GM21528 (cell line): ENCODE data around the gene ANKS1B.
"Not testable (repeated sequence)": the region's sequence is repeated elsewhere in the genome, so short reads cannot be mapped to it uniquely, and the experiment has no call there.

Experiments
- ATAC-seq: cut with Tn5 transposase; IDR thresholded peaks from one replicate; pipeline ENCODE4 v1.9.1; 2021; ENCODE audit warnings: mild to moderate bottlenecking, moderate library complexity; ENCODE audit not compliant: unreplicated experiment, low FRiP score

ANKS1B gene

DNA sequence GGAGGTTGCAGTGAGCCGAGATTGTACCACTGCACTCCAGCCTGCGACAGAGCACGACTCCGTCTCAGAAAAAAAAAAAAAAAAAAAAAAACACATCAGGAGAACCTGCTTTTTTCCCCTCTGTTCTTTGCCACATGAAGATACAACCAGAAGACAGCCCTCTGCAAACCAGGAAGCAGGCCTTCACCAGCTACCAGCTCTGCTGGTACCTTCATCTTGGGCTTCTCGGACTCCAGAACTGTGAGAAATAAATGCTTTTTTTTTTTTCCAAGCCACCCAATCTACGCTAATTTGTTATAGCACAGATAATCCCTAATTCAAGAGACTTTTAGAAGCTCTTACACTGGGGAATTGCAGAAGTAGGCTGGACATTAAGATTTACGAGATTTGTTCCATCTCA lies 216.0 kb downstream of the ANKS1B start:
- ATAC-seq = no peak

DNA sequence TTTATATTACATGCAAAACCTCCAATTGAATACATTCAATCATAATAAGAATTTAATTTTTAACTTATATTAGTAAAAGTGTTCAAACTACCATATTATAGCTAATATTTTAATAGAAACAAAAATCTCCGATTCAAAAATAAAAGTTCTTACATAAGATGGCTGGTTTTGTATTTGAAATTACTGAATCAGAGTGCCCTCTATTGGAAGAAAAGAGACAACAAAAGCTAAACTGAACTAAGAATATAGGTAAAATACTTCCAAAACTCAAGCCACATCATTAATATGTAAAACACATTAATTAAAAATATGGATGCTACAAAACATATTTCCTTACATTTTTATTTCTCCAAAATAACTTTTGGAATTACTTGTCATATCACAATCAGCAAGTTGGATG lies 216.9 kb downstream of the ANKS1B start:
- ATAC-seq = no peak

DNA sequence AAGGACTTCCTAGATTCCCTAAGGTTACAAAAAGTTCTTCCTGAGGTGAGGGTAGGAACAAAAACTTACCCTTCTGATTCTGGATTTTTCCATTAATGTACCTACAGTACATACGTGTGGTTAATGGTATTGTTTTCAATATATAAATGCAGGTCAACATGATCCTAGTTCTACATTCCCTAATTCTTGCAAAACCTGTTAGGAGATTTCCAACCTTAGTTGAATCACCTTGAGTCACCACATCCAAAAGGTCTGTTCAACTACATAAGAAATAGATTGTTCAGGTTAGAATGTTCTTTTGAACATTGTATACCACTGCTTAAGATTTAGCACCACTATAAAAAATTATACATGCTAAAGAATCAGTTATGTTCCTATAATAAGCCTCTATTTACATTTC lies 218.3 kb downstream of the ANKS1B start:
- ATAC-seq = no peak

DNA sequence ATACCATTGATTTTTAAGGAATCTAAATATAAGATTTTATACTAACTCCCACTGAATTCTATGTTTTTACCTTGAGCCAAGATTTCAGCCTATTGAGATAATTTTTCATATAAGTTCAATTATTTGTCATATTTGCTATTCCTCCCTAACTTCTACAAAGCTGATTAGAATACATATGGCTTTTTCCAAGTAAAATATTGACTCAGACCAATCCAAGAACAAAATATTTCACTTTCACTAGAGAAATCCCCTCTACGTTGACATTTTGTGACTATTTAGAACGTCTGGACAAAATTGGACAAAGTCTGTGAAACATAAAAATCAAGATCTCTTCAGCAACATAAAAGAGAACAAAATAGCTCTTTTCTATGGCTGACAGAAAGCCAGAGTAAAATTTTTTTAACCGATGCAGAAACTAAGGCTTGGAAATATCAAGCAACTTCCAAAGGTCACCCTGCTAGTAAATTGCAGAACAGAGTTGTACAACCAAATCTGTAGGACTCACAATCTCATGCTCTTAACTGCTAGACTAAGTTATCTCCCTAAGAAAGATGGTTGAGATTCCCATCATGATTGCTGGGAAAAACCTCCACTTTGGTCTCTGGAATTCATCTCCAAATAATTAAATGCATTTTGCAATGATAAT lies 219.1 kb downstream of the ANKS1B start:
- ATAC-seq = no peak

DNA sequence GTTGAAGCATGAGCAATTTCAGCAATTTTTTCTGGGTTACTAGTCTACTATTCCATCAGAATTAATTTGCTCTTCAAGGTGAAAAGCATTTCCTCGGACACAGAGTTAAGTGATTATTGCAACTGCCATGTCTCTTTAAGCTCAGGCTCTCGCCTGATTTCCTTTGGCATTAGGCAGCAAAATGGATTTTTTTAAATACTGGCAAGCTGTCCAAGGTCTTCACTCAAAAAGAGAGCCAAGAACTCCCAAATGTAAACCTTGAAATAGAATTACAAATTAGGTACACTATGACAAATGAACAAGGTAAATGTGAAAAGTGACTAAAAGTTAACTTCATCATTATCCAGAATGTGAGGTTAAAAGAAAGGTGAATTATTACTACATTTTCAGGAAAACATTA lies 225.3 kb downstream of the ANKS1B start:
- no peak for ATAC-seq

DNA sequence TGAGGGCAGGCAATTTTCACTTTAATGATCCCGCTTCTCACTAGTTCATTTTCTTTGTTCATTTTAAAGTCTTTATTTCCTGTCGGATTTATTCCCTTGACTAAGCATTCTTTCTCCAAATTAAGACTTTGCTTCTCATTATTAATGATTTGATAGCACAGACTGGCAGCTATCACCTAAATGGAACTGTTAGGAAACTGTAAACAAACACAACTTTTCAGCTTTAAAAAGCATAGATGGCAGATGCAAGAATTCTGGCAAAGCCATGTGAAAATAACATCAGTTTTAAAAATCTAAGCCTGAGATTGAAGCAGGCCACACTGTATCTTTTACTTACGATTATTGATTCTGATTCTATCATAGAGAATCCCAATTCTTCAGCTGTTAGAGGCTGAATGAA lies 225.7 kb downstream of the ANKS1B start:
- no peak for ATAC-seq

DNA sequence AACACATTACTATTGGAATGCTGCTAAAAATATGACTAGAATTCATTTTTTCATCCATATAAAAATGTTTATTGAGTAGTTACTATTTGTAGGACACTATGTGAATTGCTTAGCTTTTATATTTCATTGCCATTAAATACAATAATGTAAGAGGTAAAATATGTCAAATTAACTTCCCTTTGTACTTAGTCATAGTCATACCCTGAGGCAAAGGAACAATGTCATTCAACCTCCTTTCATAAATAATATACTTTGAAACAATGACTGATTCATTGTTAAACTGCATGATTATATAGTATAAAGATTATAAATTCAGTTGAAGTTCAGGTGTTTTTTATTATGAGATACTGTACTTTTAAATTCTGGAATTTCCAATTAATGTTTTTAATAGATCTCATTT lies 232.0 kb downstream of the ANKS1B start:
- no peak for ATAC-seq

DNA sequence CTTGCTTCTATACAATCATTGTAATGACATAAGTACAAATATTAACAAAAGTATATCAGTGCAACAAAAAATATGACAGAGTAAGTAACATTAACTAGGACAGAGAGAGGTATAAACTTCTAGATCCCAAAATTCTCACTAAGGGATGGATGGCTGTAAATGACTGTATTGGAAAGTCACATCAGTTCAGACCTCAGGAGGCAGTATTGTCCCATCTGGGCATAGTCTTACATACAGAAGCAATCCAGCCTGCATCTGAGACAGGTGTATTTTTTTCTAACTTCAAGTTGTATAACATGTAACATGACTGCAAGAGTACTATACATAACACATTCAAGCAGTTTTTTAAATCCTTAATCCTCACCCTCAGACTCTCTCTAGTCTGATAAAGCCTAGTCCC lies 238.2 kb downstream of the ANKS1B start:
- no peak for ATAC-seq

DNA sequence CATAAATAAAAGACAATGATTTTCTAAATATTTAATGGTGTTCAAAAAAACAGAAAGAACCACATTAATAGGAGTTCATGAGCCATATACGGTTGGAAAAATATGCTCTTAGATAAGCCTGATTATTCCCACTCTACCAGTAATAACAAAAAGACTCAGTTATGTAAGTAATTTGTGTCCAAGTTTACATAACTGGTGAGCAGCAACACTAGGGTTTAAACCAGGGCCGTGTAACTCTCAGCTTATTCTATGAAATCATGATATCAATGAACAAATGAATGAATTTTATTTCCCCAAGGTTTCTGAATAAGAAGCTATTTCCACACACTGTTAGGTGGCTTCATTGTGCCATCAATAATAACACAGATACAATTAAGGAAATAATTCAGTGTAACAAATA lies 238.8 kb downstream of the ANKS1B start:
- ATAC-seq = no peak

DNA sequence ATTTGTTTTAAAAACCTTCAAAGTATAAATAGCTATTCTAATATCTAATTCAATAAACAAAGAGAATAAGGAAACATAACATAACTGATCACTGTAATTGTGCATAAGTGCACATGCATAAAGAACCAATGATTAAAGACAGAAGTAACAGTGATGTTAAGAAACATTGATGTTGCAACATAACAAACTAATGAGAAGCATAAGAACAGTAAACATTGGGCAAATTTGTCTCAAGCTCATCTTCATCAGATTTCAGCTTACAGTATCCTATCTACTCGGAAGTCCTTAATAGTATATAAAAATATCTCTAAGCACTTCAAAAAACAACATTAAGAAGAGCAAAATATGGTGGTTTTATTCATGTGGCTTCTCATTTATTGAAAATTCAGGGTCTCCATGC lies 239.6 kb downstream of the ANKS1B start:
- no peak for ATAC-seq

DNA sequence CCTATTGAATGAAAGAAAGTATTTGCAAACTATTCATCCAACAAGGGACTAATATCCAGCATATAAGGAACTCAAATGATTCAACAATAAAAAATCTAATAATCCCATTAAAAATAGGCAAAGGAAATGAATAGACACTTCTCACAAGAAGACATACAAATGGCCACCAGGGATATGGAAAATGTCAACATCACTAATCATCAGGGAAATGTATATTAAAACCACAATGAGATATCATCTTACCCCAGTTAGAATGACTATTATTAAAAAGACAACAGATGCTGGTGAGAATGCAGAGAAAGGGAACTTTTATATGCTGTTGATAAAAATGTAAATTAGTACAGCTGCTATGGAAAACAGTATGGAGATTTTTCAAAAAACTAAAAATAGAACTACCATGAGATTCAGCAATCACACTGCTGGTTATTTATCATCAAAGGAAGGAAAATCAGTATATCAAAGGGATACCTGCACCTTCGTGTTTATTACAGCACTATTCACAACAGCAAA lies 247.9 kb downstream of the ANKS1B start:
- ATAC-seq = no peak

DNA sequence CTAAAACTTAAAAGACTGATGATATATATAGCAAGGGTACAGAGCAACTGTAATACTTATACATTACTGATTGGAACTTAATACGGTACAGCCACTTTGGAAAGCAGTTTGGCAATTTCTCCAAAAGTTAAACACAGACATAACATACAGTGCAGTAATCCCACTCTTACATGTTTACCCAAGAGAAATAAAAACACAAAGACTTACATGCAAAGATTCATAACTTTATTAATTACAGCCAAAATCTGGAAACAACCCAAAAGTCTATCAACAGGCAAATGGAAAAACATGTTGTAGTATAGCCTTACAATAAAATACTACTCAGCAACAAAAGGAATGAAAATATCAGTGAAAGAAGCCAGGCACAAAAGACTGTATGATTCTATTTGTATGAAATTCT lies 252.6 kb downstream of the ANKS1B start:
- no peak for ATAC-seq

DNA sequence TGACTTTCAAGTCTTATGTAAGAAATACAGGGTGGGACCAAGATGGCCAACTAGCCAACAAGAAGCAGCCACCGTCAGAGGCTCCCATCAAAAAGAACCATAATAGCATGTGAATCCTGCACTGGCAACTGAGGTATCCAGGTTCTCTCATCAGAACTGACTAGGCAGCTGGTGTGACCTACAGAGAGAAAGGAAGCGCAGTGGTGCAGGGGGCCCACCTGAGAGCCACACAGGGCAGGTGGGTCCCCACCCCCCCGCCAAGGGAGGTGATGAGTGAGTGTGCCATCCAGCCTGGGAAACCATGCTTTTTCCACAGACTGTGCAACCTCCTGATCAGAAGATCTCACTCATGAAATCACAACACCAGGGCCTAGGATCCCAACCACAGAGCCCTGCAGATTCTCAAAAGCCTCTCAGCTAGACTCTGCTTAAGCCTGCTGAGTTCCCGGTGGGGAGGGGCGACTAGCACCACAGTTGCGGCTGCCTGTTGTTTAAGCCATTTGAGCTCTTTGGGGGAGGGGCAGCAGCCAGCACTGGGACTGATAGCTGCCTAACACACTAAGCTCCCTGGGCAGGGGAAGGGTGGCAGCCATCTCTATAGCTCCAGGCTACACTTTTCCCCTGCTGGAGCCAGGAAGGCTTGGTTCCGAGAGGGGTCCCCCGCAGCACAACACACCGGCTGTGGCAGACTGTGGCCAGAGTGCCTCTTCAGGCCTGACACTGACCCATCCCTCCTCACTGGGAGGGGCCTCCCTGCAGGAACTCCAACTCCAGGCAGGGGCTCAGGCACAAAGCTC lies 261.8 kb downstream of the ANKS1B start:
- ATAC-seq = no peak

DNA sequence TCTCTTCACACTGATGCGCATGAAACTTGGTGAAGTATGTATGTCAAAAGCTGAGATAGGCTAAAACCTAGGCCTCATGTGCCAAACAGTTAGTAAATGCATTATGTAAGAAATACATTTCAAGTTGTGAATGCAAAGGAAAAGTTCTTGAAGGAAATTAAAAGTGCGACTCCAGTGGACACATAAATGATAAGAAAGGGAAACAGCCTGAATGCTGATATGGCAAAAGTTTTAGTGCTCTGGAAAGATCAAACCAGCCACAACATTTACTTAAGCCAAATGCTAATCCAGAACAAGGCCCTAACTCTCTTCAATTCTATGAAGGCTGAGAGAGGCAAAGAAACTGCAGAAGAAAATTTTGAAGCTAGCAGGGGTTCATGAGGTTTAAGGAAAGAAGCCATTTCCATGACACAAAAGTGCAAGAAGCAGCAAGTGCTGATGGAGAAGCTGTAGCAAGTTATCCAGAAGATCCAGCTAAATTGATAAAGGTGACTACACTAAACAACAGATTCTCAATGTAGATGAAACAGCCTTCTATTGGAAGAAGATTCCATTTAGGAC lies 262.9 kb downstream of the ANKS1B start:
- no peak for ATAC-seq

DNA sequence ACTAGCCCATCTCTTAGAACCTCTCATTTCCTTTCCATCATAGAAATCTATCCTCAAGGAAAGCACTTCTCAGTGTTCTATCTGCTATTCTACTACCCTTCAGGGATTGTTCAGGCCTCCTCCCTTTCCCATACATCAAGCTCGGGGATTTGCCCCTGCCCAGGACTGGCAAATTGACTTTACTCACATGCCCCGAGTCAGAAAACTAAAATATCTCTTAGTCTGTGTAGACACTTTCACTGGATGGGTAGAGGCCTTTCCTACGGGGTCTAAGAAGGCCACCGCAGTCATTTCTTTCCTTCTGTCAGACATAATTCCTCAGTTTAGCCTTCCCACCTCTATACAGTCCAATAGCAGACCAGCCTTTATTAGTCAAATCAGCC lies 264.7 kb downstream of the ANKS1B start:
- ATAC-seq = not testable (repeated sequence)

DNA sequence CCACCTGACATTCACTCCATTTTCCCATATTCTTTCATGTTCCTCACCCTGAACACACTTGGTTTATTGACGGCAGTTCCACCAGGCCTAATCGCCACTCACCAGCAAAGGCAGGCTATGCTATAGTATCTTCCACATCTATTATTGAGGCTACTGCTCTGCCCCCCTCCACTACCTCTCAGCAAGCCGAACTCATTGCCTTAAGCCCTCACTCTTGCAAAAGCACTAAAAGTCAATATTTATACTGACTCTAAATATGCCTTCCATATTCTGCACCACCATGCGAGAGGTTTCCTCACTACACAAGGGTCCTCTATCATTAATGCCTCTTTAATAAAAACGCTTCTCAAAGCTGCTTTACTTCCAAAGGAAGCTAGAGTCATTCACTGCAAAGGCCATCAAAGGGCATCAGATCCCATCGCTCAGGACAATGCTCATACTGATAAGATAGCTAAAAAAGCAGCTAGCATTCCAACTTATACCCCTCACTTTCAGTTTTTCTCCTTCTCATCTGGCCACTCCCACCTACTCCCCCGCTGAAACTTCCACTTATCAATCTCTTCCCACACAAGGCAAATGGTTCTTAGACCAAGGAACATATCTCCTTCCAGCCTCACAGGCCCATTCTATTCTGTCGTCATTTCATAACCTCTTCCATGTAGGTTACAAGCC lies 265.2 kb downstream of the ANKS1B start:
- not testable (repeated sequence) for ATAC-seq

DNA sequence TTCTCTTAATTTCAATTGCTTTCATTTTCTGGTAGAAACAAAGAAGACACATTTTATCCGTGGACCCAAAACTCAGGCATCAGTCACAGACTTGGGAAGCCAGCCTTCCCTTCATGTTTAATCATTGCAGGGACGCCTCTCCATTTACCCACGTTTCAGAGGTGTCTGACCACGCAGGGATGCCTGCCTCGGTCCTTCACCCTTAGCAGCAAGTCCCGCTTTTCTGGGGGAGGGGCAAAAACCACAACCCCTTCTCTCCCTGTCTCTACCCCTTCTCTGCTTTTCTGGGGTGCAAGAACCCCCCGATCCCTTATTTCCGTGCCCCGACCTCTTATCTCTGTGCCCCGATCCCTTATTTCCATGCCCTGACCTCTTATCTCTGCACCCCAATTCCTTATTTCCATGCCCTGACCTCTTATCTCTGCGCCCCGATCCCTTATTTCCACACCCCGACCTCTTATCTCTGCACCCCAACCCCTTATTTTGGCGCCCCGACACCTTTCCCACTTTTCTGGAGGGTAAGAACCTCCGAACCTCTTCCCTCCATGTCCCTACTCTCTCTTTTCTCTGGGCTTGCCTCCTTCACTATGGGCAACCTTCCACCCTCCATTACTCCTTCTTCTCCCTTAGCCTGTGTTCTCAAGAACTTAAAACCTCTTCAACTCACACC lies 268.8 kb downstream of the ANKS1B start:
- not testable (repeated sequence) for ATAC-seq

DNA sequence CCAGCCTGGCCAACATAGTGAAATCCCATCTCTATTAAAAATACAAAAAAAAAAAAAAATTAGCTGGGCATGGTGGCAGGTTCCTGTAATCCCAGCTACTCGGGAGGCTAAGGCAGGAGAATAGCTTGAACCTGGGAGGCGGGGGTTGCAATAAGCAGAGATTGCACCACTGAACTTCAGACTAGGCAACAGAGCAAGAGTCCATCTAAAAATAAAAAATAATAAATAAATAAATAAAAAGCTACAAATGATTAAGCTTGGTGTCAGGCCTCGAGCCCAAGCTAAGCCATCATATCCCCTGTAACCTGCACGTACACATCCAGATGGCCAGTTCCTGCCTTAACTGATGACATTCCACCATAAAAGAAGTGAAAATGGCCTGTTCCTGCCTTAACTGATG lies 269.8 kb downstream of the ANKS1B start:
- not testable (repeated sequence) for ATAC-seq

DNA sequence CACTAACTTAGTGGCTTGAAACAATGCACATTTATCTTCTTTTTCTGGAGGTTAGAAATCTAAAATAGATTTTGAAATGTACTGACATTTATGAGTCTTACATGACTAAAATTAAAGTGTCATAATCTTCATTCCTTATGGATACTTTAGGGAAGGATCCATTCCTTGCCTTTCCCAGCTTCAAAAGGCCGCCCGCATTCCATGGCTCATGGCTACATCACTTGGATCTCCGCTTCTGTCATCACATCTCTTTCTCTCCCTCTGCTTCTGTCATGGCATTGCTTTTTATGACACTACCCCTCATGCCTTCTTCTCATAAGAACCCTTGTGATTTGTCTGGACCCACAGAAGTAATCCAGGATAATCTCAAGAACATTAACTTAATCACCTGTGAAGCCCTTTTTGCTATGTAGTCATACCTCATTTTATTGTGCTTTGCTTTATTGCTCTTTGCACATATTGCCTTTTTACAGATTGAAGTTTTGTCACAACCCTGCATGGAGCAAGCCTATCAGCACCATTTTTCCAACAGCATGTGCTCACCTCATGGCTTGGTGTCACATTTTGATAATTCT lies 270.7 kb downstream of the ANKS1B start:
- no peak for ATAC-seq

DNA sequence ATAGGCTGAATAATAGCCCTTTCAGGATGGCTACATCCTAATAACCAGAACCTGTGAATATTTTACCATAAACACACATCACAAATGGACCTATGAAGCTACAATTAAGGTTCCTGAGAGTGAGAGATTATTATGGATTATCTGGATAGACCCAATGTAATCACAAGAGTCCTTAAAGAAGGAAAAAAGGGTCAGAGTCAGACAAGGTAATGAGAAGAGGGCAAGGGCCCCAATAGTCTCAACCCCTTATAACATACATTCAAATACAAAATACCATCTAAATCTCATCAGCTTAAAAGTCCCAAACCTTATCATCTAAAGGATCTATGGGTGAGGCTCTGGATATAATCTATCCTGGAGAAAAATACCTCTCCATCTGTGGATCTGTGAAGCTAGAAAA lies 272.5 kb downstream of the ANKS1B start:
- ATAC-seq = no peak
